ENCODE measurements around the gene HARBI1. TPM values are rescaled to one million over a fixed set of nuclear protein-coding genes. Genes with fewer than 3 reads are reported as not detected.
A peak's percentile ranks its signal among the peaks of the same experiment; 100 is the strongest.

HARBI1 gene
- total and polyA plus RNA-seq, 8 donors: 1.0 to 4.0 (median 2.3) TPM; not detected in 3

GRCh38 chr11:46615756-46616155 lies 1.3 kb downstream of the HARBI1 start:
- peak overlapping the region in 2 of 5 donors; percentile 99 for H3K27ac ChIP-seq
- no peak for TF ChIP-seq EP300 (IDR thresholded peaks at IDR 0.05)
- TF ChIP-seq POLR2A (IDR thresholded peaks at IDR 0.05): no peak
- no peak for TF ChIP-seq CTCF (IDR thresholded peaks at IDR 0.05)
- no peak for TF ChIP-seq POLR2AphosphoS5 (IDR thresholded peaks at IDR 0.05)
- 91 to 98% (median 96%) methylated on average over 7 of the region's 7 CpGs for WGBS, 5 donors
- H3K9me3 ChIP-seq: no peaks in the 10 kb centered on the region
- no peak for DNase-seq
- H3K4me3 ChIP-seq: no peak overlapping the region
- intact Hi-C loops (cut with DNase I; ENCODE audit: low total_unique reads): no loop called here
- H3K36me3 ChIP-seq: peaks cover 0 to 11% (median 6%) of the 10 kb centered on the region in 4 donors
- H3K4me1 ChIP-seq: peaks cover 16 to 85% (median 68%) of the 10 kb centered on the region in 4 donors
- H3K27me3 ChIP-seq: no peaks in the 10 kb centered on the region

DNA sequence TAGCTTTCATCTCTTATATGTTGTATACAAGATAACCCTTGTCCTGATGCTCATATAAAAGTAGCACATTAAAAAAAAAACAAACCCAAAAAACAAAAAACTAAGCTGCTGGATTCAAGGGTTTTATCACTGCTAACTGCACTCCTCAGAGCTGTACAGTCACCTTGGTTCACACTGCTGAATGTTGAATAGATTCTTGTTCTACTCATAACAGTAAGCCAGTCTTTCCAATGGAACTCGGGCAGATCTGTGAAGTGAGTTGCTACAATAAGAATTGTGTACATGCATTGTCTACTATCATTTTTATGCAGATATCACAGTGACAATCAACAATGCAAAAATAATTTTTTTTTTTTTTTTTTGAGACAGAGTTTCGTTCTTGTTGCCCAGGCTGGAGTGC lies 4.7 kb downstream of the HARBI1 start:
- H3K9me3 ChIP-seq: no peaks in the 10 kb centered on the region

DNA sequence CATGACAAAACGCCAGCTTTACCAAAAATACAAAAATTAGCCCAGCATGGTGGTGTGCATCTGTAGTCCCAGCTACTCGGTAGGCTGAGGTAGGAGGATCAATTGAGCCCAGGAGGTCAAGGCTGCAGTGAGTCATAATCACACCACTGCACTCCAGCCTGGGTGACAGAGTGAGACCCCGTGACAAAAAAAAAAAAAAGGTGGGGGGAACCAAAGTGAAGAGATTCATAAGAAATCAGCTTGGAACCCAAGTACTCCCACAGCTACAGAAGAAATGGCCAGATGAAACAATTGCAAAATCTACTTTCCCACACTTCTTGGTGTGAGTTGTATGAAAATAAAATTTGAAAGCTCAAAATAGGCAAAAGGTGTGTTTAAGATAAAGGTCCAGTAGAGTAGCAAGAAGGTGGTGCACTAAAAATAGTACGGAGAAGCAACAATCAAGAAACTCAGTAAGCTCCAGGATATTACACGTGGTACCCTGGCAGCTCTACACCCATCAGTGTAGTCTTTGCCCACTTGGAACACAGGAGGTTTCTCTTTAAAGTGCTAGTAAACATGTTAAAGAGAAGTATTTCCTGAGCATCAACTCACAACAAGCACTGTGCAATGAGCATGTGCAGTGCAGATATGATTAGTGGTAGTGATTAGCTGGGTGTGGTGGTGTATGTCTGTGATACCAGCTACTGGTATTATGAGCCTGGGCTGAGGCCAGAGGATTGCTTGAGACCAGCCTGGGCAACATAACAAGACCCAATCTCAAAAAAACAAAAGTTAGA lies 5.3 kb downstream of the HARBI1 start:
- intact Hi-C loops (cut with DNase I; ENCODE audit: low total_unique reads): no loop called here
- 37 to 72% (median 60%) methylated on average over 5 of the region's 5 CpGs for WGBS, 5 donors
- no peaks in the 10 kb centered on the region for H3K36me3 ChIP-seq

More for the DNA sequence above, 4.7 kb downstream of the HARBI1 start:
- no peaks in the 10 kb centered on the region for H3K36me3 ChIP-seq
- TF ChIP-seq EP300 (IDR thresholded peaks at IDR 0.05) (no peak), POLR2AphosphoS5 (IDR thresholded peaks at IDR 0.05) (no peak), POLR2A (IDR thresholded peaks at IDR 0.05) (no peak), CTCF (IDR thresholded peaks at IDR 0.05) (no peak)
- intact Hi-C loops (cut with DNase I; ENCODE audit: low total_unique reads): no loop called here
- H3K27ac ChIP-seq: peak overlapping the region; percentile 36 to 69 (median 49)
- 59 to 83% (median 78%) methylated on average over 2 of the region's 2 CpGs for WGBS, 5 donors
- no peak overlapping the region for H3K4me3 ChIP-seq
- no peak for DNase-seq
- H3K4me1 ChIP-seq: peaks cover 5 to 55% (median 40%) of the 10 kb centered on the region in 4 donors
- H3K27me3 ChIP-seq: no peaks in the 10 kb centered on the region

DNA sequence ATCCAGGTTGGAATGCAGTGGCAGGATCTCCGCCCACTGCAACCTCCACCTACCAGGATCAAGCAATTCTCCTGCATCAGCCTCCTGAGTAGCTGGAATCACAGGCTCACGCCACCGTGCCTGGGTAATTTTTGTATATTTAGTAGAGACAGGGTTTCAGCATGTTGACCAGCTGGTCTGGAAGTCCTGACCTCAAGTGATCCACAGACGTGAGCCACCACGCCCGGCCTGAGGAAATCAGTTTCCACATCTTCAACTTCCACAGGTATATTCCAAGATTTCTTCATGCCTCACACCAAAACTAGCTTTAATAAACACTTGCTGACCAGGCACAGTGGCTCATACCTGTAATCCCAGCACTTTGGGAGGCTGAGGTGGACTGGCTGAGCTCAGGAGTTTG lies 7.6 kb downstream of the HARBI1 start:
- Histone ChIP-seq H3K27me3 (no peaks in the 10 kb centered on the region), H3K36me3 (no peaks in the 10 kb centered on the region), H3K4me1 (peaks cover 5 to 32% (median 23%) of the 10 kb centered on the region in 4 donors), H3K4me3 (no peak overlapping the region), H3K9me3 (no peaks in the 10 kb centered on the region), H3K27ac (no peak overlapping the region)
- no peak for TF ChIP-seq CTCF (IDR thresholded peaks at IDR 0.05)
- no peak for TF ChIP-seq EP300 (IDR thresholded peaks at IDR 0.05)
- TF ChIP-seq POLR2AphosphoS5 (IDR thresholded peaks at IDR 0.05): no peak
- TF ChIP-seq POLR2A (IDR thresholded peaks at IDR 0.05): no peak
- no peak for DNase-seq
- WGBS, 5 donors: 89 to 94% (median 90%) methylated on average over 6 of the region's 6 CpGs
- intact Hi-C loops (cut with DNase I; ENCODE audit: low total_unique reads): no loop called here

More for the DNA sequence above, 5.3 kb downstream of the HARBI1 start:
- Histone ChIP-seq H3K9me3 (no peaks in the 10 kb centered on the region), H3K4me3 (no peak overlapping the region), H3K27ac (peak overlapping the region; percentile 36 to 73 (median 49)), H3K4me1 (peaks cover 5 to 55% (median 40%) of the 10 kb centered on the region in 4 donors), H3K27me3 (no peaks in the 10 kb centered on the region)
- TF ChIP-seq CTCF (IDR thresholded peaks at IDR 0.05) (no peak), POLR2A (IDR thresholded peaks at IDR 0.05) (no peak), POLR2AphosphoS5 (IDR thresholded peaks at IDR 0.05) (peak in 1 of 3 donors; percentile 78), EP300 (IDR thresholded peaks at IDR 0.05) (no peak)
- DNase-seq: peak; percentile 35 to 53
